Esophagus muscularis mucosa (tissue), 4 donors: ENCODE data around the gene CHST6.
"Not testable (repeated sequence)": the region's sequence is repeated elsewhere in the genome, so short reads cannot be mapped to it uniquely, and the experiment has no call there.

Experiments
- EP300 ChIP-seq: sonication (generic); formaldehyde crosslinking; IDR thresholded peaks from one replicate; pipeline ENCODE4 v1.6.1; 2017; ENCODE audit warnings: antibody characterized with exemption
- POLR2A ChIP-seq: fragments of 450-650 bp; IDR thresholded peaks from one replicate; pipeline ENCODE4 v1.6.1; 2017; ENCODE audit warnings: antibody characterized with exemption, moderate library complexity, mild to moderate bottlenecking, low read depth
- TF ChIP-seq, protein P1 (sequence below), 3 experiments: fragments of 200-600 bp in 2 of 3; fragments of 450-650 bp in 1 of 3; sonication (generic) in 2 of 3; IDR thresholded peaks; one replicate each; pipeline ENCODE4 v1.5.1; 2017 to 2019; ENCODE audit warnings: antibody characterized with exemption in 3 of 3, mild to moderate bottlenecking in 2 of 3, moderate library complexity in 1 of 3

DNA sequence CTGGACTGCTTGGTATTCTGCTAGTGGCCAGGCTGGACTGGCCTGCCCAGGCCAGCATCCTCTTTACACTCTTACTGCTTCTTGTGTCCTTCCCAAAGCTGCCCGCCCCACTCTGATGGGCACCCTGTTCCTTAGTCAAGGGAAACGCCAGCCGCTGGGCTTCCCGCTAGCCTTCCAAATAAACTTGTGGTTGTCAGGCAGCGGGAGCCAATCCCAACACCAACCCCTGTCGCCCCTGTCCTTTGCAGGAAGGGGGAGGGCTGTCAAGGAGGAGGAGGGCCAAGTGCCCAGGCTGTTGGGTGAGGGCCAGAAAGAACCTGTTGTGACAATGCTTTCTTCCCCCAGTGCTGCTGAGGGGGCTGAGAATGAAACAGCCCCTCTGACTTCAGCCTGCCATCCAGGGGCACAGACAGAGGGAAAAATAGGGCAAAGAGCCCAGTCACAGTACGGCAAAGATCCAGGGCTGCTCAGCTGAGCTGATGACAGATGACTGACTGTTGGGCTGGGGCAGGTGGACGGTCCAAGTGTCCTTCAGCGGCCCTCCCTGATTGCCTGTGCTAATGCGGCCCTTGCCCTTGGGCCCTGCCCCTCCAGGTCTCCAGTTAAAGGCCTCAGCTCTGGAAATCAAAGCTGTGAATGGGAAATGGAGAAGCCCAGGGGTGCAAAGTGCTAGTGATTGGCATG lies 43.8 kb upstream of the CHST6 start:
- TF ChIP-seq, protein P1, sequence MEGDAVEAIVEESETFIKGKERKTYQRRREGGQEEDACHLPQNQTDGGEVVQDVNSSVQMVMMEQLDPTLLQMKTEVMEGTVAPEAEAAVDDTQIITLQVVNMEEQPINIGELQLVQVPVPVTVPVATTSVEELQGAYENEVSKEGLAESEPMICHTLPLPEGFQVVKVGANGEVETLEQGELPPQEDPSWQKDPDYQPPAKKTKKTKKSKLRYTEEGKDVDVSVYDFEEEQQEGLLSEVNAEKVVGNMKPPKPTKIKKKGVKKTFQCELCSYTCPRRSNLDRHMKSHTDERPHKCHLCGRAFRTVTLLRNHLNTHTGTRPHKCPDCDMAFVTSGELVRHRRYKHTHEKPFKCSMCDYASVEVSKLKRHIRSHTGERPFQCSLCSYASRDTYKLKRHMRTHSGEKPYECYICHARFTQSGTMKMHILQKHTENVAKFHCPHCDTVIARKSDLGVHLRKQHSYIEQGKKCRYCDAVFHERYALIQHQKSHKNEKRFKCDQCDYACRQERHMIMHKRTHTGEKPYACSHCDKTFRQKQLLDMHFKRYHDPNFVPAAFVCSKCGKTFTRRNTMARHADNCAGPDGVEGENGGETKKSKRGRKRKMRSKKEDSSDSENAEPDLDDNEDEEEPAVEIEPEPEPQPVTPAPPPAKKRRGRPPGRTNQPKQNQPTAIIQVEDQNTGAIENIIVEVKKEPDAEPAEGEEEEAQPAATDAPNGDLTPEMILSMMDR (IDR thresholded peaks at IDR 0.05), result not testable (repeated sequence)
- not testable (repeated sequence) for TF ChIP-seq POLR2A, EP300
